MM.1S (cell line): ENCODE measurements around the gene MED25.

Experiments used
- DNase-seq: peaks from one replicate; pipeline ENCODE4 v3.0.0-alpha.2; 2015
- H2AFZ ChIP-seq: fragments of 300-600 bp; sonication (generic); 2 replicates; pipeline ENCODE4 v1.6.0; 2016; ENCODE audit warnings: antibody characterized with exemption, low read length
- H3F3A ChIP-seq: fragments of 300-600 bp; sonication (generic); 2 replicates; pipeline ENCODE4 v1.6.1; 2016; ENCODE audit warnings: mild to moderate bottlenecking, antibody characterized with exemption, low read length, moderate library complexity, mixed read lengths; ENCODE audit not compliant: insufficient read depth
- H3K27ac ChIP-seq: fragments of 300-600 bp; sonication (generic); 2 replicates; pipeline ENCODE4 v1.5.1; 2016; ENCODE audit warnings: mild to moderate bottlenecking, low read length
- H3K27me3 ChIP-seq: fragments of 300-600 bp; sonication (generic); replicated peaks from 2 replicates; pipeline ENCODE4 v1.6.0; 2016; ENCODE audit warnings: low read length; ENCODE audit not compliant: insufficient read depth
- H3K36me3 ChIP-seq: fragments of 300-600 bp; sonication (generic); replicated peaks from 2 replicates; pipeline ENCODE4 v1.6.1; 2016; ENCODE audit warnings: mild to moderate bottlenecking, low read length, mixed read lengths; ENCODE audit not compliant: insufficient read depth
- H3K4me1 ChIP-seq: fragments of 300-600 bp; sonication (generic); 2 replicates; pipeline ENCODE4 v1.6.1; 2016; ENCODE audit warnings: low read length, mixed read lengths
- H3K4me2 ChIP-seq: fragments of 300-600 bp; sonication (generic); 2 replicates; pipeline ENCODE4 v1.6.0; 2016; ENCODE audit warnings: low read depth, low read length
- H3K4me3 ChIP-seq: fragments of 300-600 bp; sonication (generic); 2 replicates; pipeline ENCODE4 v1.5.1; 2016; ENCODE audit warnings: low read length, mixed read lengths
- H3K79me2 ChIP-seq: fragments of 300-600 bp; sonication (generic); 2 replicates; pipeline ENCODE4 v1.6.1; 2016; ENCODE audit warnings: mixed run types, low read length, mixed read lengths
- H3K9ac ChIP-seq: fragments of 300-600 bp; sonication (generic); 2 replicates; pipeline ENCODE4 v1.6.1; 2016; ENCODE audit warnings: low read length, mixed read lengths
- H3K9me2 ChIP-seq: fragments of 300-600 bp; sonication (generic); replicated peaks from 2 replicates; pipeline ENCODE4 v1.6.1; 2016; ENCODE audit warnings: mild to moderate bottlenecking, low read length, mixed read lengths; ENCODE audit not compliant: insufficient read depth
- H3K9me3 ChIP-seq: fragments of 300-600 bp; sonication (generic); replicated peaks from 2 replicates; pipeline ENCODE4 v1.6.1; 2016; ENCODE audit warnings: mild to moderate bottlenecking, low read length, mixed read lengths; ENCODE audit not compliant: insufficient read depth
- H4K20me1 ChIP-seq: fragments of 300-600 bp; sonication (generic); 2 replicates; pipeline ENCODE4 v1.6.1; 2016; ENCODE audit warnings: mild to moderate bottlenecking, low read length, moderate library complexity, mixed read lengths; ENCODE audit not compliant: insufficient read depth
- EZH2 ChIP-seq: fragments of 300-600 bp; sonication (generic); optimal IDR thresholded peaks from 2 replicates; pipeline ENCODE3; 2017; ENCODE audit warnings: low read depth, mild to moderate bottlenecking, antibody characterized with exemption, low read length, mixed read lengths
- EZH2phosphoT487 ChIP-seq: fragments of 300-600 bp; sonication (generic); IDR thresholded peaks from 2 replicates; pipeline ENCODE4 v1.6.1; 2018; ENCODE audit warnings: antibody characterized with exemption, low read length
- TF ChIP-seq, protein P1 (sequence below): fragments of 300-600 bp; sonication (generic); IDR thresholded peaks from 2 replicates; pipeline ENCODE4 v1.5.1; 2016; ENCODE audit warnings: antibody characterized with exemption, low read length, mixed read lengths

MED25 gene

DNA sequence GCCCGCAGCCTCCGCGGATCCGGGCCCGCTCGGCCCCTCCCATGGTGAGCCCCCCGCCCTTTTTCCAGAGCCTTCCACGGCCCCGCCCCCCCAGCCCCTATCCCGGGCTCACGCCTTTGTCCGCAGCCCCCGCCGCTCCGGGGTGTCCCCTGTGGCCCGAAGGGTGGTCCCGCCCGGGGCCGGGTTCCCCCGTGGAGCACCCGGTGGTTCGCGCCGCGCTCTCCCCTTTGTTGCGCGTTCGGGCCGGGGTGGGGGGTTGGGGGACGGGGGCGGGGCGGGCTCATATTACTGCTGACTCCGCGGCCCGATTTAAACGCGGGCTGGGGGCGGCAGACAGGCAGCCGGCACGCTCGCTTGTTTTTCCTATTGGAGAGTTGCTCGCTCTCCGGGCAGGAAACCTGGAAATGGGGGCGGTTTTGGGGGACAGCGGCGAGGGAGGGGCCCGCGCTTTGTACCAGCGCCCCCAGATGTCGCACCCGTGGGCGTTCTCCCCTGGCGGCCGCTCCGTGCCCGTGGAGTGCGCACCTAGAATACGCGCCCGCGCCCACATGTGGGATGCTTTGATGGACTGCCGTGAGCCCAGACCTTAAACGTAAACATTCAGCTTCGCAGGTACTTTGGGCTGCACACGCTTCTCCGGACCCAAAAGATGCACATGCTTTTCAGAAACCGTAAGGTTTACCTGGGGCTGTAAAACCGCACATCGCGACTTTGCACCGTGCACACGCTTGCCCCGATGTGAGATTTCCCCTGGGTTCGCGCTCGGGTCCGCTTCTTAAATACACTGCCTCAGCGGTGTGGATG is 33.6 kb downstream of the MED25 start:
- Histone ChIP-seq H3K4me3 (peak overlapping the region; percentile 66), H3K79me2 (peaks cover 32% of the 10 kb centered on the region), H3F3A (peaks cover 19% of the 10 kb centered on the region), H3K27ac (no peak overlapping the region), H3K9me3 (no peaks in the 10 kb centered on the region), H3K27me3 (no peaks in the 10 kb centered on the region), H3K4me1 (peaks cover 15% of the 10 kb centered on the region), H3K9me2 (no peaks in the 10 kb centered on the region), H2AFZ (no peak overlapping the region), H3K36me3 (no peaks in the 10 kb centered on the region), H3K4me2 (peak overlapping the region; percentile 86), H4K20me1 (no peaks in the 10 kb centered on the region; the same call in 1 of the 2 replicates), H3K9ac (peak overlapping the region; percentile 47; the same call in 1 of the 2 replicates)
- DNase-seq, result peak; percentile 28
- no peak for TF ChIP-seq EZH2
- no peak for TF ChIP-seq EZH2phosphoT487
- TF ChIP-seq, protein P1, sequence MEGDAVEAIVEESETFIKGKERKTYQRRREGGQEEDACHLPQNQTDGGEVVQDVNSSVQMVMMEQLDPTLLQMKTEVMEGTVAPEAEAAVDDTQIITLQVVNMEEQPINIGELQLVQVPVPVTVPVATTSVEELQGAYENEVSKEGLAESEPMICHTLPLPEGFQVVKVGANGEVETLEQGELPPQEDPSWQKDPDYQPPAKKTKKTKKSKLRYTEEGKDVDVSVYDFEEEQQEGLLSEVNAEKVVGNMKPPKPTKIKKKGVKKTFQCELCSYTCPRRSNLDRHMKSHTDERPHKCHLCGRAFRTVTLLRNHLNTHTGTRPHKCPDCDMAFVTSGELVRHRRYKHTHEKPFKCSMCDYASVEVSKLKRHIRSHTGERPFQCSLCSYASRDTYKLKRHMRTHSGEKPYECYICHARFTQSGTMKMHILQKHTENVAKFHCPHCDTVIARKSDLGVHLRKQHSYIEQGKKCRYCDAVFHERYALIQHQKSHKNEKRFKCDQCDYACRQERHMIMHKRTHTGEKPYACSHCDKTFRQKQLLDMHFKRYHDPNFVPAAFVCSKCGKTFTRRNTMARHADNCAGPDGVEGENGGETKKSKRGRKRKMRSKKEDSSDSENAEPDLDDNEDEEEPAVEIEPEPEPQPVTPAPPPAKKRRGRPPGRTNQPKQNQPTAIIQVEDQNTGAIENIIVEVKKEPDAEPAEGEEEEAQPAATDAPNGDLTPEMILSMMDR, result no peak

DNA sequence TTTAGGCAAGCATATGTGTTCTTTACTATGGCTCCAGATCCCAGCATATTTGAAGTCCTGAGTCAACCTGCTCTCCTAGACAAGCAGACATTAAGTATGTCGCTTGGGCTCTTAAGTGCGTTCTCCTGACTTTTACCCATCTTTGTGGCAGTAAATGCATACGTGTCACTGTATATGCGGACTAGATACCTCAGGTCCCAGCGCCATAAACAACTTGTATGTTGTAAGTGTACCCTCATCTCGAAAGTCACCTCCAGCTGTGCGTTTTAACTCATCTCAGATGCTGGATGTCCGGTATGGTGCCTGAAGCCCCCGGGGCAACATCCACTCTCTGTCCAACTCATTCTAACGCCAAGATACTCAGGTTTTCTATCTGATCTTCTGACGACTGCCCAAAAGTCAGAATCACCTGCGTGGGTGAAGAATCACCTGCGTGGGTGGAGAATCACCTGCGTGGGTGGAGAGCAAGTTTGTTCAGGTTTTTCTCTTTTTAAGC is 34.6 kb downstream of the MED25 start:
- no peak for DNase-seq
- Histone ChIP-seq H3K9ac (no peak overlapping the region), H3K27me3 (no peaks in the 10 kb centered on the region), H3K79me2 (peaks cover 32% of the 10 kb centered on the region), H3K9me3 (no peaks in the 10 kb centered on the region), H3K4me2 (peak overlapping the region; percentile 86), H3K4me1 (peaks cover 15% of the 10 kb centered on the region), H3K27ac (no peak overlapping the region), H3F3A (peaks cover 19% of the 10 kb centered on the region), H4K20me1 (no peaks in the 10 kb centered on the region; the same call in 1 of the 2 replicates), H3K4me3 (peak overlapping the region; percentile 66; the same call in 1 of the 2 replicates), H3K36me3 (no peaks in the 10 kb centered on the region), H2AFZ (no peak overlapping the region), H3K9me2 (no peaks in the 10 kb centered on the region)
- TF ChIP-seq EZH2phosphoT487, result no peak

DNA sequence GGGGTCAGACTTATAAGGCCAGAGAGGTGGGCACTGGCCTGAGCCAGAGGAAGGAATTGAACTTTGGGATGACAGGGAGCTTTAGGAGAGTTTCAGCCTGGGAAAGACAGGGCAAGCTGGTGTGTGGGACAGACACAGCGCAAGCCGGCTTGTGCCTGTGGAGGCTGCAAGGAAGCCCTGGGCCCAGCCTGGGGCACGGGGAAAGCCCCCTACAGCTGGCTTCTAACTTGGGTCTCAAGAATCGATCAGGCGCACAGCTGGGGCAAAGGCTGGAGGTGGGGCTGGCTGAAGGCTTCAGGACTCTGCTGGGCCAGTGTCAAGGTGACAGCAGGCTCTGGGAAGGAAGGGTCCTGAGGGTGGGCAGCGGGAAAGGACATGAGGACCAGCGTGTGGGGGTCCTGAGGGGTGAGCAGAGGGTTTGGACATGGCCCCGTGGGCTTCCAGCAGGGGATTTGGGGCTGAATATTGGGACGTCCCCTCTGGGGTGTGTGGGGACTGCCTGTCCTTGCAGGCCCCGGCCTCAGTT is 35.8 kb downstream of the MED25 start:
- Histone ChIP-seq H3K36me3 (no peaks in the 10 kb centered on the region), H3K9me2 (no peaks in the 10 kb centered on the region), H3K4me3 (no peak overlapping the region), H3K9me3 (no peaks in the 10 kb centered on the region), H3K79me2 (peaks cover 32% of the 10 kb centered on the region), H3K4me2 (no peak overlapping the region), H3K4me1 (peaks cover 15% of the 10 kb centered on the region), H3K9ac (no peak overlapping the region), H3K27ac (no peak overlapping the region), H3K27me3 (no peaks in the 10 kb centered on the region), H3F3A (peaks cover 19% of the 10 kb centered on the region), H4K20me1 (no peaks in the 10 kb centered on the region; the same call in 1 of the 2 replicates), H2AFZ (no peak overlapping the region)
- TF ChIP-seq EZH2 (no peak), EZH2phosphoT487 (no peak)
- TF ChIP-seq, protein P1, result no peak
- DNase-seq, result no peak
